IgD-negative memory B cell (primary cell): Measurements from ENCODE around the gene ARHGEF17. TPM values are rescaled to one million over a fixed set of nuclear protein-coding genes. Genes with fewer than 3 reads are reported as not detected.

Experiments
- H3K27ac Mint-ChIP-seq, 3 donors: one replicate each; pipeline ENCODE4 v1.8.0; 2020 to 2022; ENCODE audit warnings: mild to moderate bottlenecking in 3 of 3, mixed read lengths in 3 of 3, moderate library complexity in 1 of 3
- H3K27me3 Mint-ChIP-seq: one replicate; pipeline ENCODE4 v1.8.0; 2021; ENCODE audit warnings: mixed read lengths
- H3K36me3 Mint-ChIP-seq: one replicate; pipeline ENCODE4 v1.8.0; 2020; ENCODE audit warnings: mild to moderate bottlenecking, mixed read lengths
- H3K4me1 Mint-ChIP-seq, 3 donors: one replicate each; pipeline ENCODE4 v1.8.0; 2020 to 2022; ENCODE audit warnings: mixed read lengths in 3 of 3, mild to moderate bottlenecking in 1 of 3
- H3K4me3 Mint-ChIP-seq, 4 donors: one replicate each; pipeline ENCODE4 v1.8.0; 2020 to 2022; ENCODE audit warnings: mild to moderate bottlenecking in 4 of 4, mixed read lengths in 4 of 4, moderate library complexity in 3 of 4
- H3K9me3 Mint-ChIP-seq, 3 donors: one replicate each; pipeline ENCODE4 v1.8.0; 2020 to 2021; ENCODE audit warnings: mixed read lengths in 3 of 3, mild to moderate bottlenecking in 1 of 3
- polyA plus RNA-seq: library from polyadenylated mRNA; unstranded; fragments of 300-500 nt; fragmentation: Illumina TruSeq; gene quantifications from one replicate; pipeline ENCODE4 v1.2.3, GENCODE V29; 2021

Gene ARHGEF17
- polyA plus RNA-seq, 1 donor from 2014 or later = not detected

GRCh38 chr11:73356979-73357860, 49.1 kb downstream of the ARHGEF17 start:
- Mint-ChIP-seq H3K36me3 (peaks cover 2% of the 10 kb centered on the region), H3K9me3 (no peaks in the 10 kb centered on the region), H3K4me3 (no peak overlapping the region), H3K27ac (no peak overlapping the region), H3K4me1 (peaks cover 0 to 2% (median 0%) of the 10 kb centered on the region in 3 donors), H3K27me3 (no peaks in the 10 kb centered on the region)

GRCh38 chr11:73358071-73358470, 50.0 kb downstream of the ARHGEF17 start:
- peaks cover 2% of the 10 kb centered on the region for H3K36me3 Mint-ChIP-seq
- H3K27me3 Mint-ChIP-seq = no peaks in the 10 kb centered on the region
- H3K4me3 Mint-ChIP-seq = no peak overlapping the region
- H3K4me1 Mint-ChIP-seq = peaks cover 0 to 2% (median 0%) of the 10 kb centered on the region in 3 donors
- H3K9me3 Mint-ChIP-seq = no peaks in the 10 kb centered on the region
- no peak overlapping the region for H3K27ac Mint-ChIP-seq

GRCh38 chr11:73359341-73359740, 51.3 kb downstream of the ARHGEF17 start:
- no peak overlapping the region for H3K27ac Mint-ChIP-seq

GRCh38 chr11:73359930-73360742, 52.1 kb downstream of the ARHGEF17 start:
- no peaks in the 10 kb centered on the region for H3K27me3 Mint-ChIP-seq
- peaks cover 2% of the 10 kb centered on the region for H3K36me3 Mint-ChIP-seq
- peak overlapping the region in 1 of 3 donors; percentile 53 for H3K27ac Mint-ChIP-seq
- peaks cover 6 to 14% (median 7%) of the 10 kb centered on the region in 3 donors for H3K4me1 Mint-ChIP-seq
- H3K4me3 Mint-ChIP-seq = no peak overlapping the region
- no peaks in the 10 kb centered on the region for H3K9me3 Mint-ChIP-seq

More at GRCh38 chr11:73359341-73359740, 51.3 kb downstream of the ARHGEF17 start:
- no peak overlapping the region for H3K4me3 Mint-ChIP-seq
- peaks cover 2% of the 10 kb centered on the region for H3K36me3 Mint-ChIP-seq
- H3K27me3 Mint-ChIP-seq = no peaks in the 10 kb centered on the region
- H3K4me1 Mint-ChIP-seq = peaks cover 6 to 9% (median 7%) of the 10 kb centered on the region in 3 donors
- no peaks in the 10 kb centered on the region for H3K9me3 Mint-ChIP-seq

- Mint-ChIP-seq H3K27me3 (no peaks in the 10 kb centered on the region), H3K4me3 (no peak overlapping the region), H3K4me1 (peaks cover 7 to 17% (median 8%) of the 10 kb centered on the region in 3 donors), H3K9me3 (no peaks in the 10 kb centered on the region), H3K27ac (peak overlapping the region in 1 of 3 donors; percentile 70), H3K36me3 (peaks cover 2% of the 10 kb centered on the region)
Measured at GRCh38 chr11:73360743-73361369, 52.8 kb downstream of the ARHGEF17 start.

GRCh38 chr11:73361953-73362776, 54.1 kb downstream of the ARHGEF17 start:
- H3K27ac Mint-ChIP-seq = peak overlapping the region; percentile 59 to 93 (median 66)
- no peaks in the 10 kb centered on the region for H3K9me3 Mint-ChIP-seq
- peaks cover 2% of the 10 kb centered on the region for H3K36me3 Mint-ChIP-seq
- H3K4me1 Mint-ChIP-seq = peaks cover 17 to 27% (median 18%) of the 10 kb centered on the region in 3 donors
- H3K27me3 Mint-ChIP-seq = peaks cover 1% of the 10 kb centered on the region
- H3K4me3 Mint-ChIP-seq = no peak overlapping the region

GRCh38 chr11:73363147-73363546, 55.1 kb downstream of the ARHGEF17 start:
- Mint-ChIP-seq H3K36me3 (peaks cover 2% of the 10 kb centered on the region), H3K9me3 (no peaks in the 10 kb centered on the region), H3K4me1 (peaks cover 26 to 36% (median 27%) of the 10 kb centered on the region in 3 donors), H3K27me3 (peaks cover 1% of the 10 kb centered on the region), H3K27ac (peak overlapping the region; percentile 59 to 93 (median 66)), H3K4me3 (peak overlapping the region in 1 of 4 donors; percentile 37)

- H3K27ac Mint-ChIP-seq = peak overlapping the region; percentile 46 to 80 (median 74)
- H3K36me3 Mint-ChIP-seq = peaks cover 2% of the 10 kb centered on the region
- peak overlapping the region; percentile 3 to 84 (median 39) for H3K4me3 Mint-ChIP-seq
- H3K27me3 Mint-ChIP-seq = peaks cover 1% of the 10 kb centered on the region
- H3K9me3 Mint-ChIP-seq = no peaks in the 10 kb centered on the region
- H3K4me1 Mint-ChIP-seq = peaks cover 28 to 38% (median 35%) of the 10 kb centered on the region in 3 donors
Measured at GRCh38 chr11:73365352-73366264, 57.5 kb downstream of the ARHGEF17 start.

GRCh38 chr11:73366265-73366610, 58.2 kb downstream of the ARHGEF17 start:
- peaks cover 30 to 40% (median 38%) of the 10 kb centered on the region in 3 donors for H3K4me1 Mint-ChIP-seq
- H3K9me3 Mint-ChIP-seq = no peaks in the 10 kb centered on the region
- H3K27me3 Mint-ChIP-seq = peaks cover 1% of the 10 kb centered on the region
- H3K4me3 Mint-ChIP-seq = peak overlapping the region; percentile 3 to 84 (median 39)
- peaks cover 2% of the 10 kb centered on the region for H3K36me3 Mint-ChIP-seq
- H3K27ac Mint-ChIP-seq = peak overlapping the region; percentile 46 to 80 (median 74)

- Mint-ChIP-seq H3K27ac (peak overlapping the region in 1 of 3 donors; percentile 68), H3K4me1 (peaks cover 36 to 46% (median 41%) of the 10 kb centered on the region in 3 donors), H3K9me3 (no peaks in the 10 kb centered on the region), H3K36me3 (no peaks in the 10 kb centered on the region), H3K4me3 (peak overlapping the region in 3 of 4 donors; percentile 32 to 80 (median 74)), H3K27me3 (peaks cover 1% of the 10 kb centered on the region)
Measured at GRCh38 chr11:73366953-73367352, 58.9 kb downstream of the ARHGEF17 start.

- Mint-ChIP-seq H3K9me3 (no peaks in the 10 kb centered on the region), H3K27ac (peak overlapping the region in 2 of 3 donors; percentile 68 to 91), H3K4me3 (peak overlapping the region in 3 of 4 donors; percentile 32 to 80 (median 80)), H3K27me3 (peaks cover 1% of the 10 kb centered on the region), H3K36me3 (no peaks in the 10 kb centered on the region), H3K4me1 (peaks cover 42 to 51% (median 47%) of the 10 kb centered on the region in 3 donors)
Measured at GRCh38 chr11:73367482-73368024, 59.5 kb downstream of the ARHGEF17 start.

GRCh38 chr11:73372375-73372993, 64.4 kb downstream of the ARHGEF17 start:
- H3K36me3 Mint-ChIP-seq = no peaks in the 10 kb centered on the region
- H3K4me3 Mint-ChIP-seq = peak overlapping the region in 3 of 4 donors; percentile 47 to 85 (median 77)
- H3K9me3 Mint-ChIP-seq = no peaks in the 10 kb centered on the region
- H3K27ac Mint-ChIP-seq = peak overlapping the region; percentile 71 to 85 (median 75)
- H3K27me3 Mint-ChIP-seq = no peaks in the 10 kb centered on the region
- peaks cover 29 to 44% (median 32%) of the 10 kb centered on the region in 3 donors for H3K4me1 Mint-ChIP-seq
